Putamen (tissue), 1 donor: ENCODE results near the gene EPB41L4B.
A peak's percentile ranks its signal among the peaks of the same experiment; 100 is the strongest.
"Not testable (repeated sequence)": the region's sequence is repeated elsewhere in the genome, so short reads cannot be mapped to it uniquely, and the experiment has no call there.

Source experiments
- DNase-seq: peaks from one replicate; pipeline ENCODE4 v3.0.0-alpha.2; 2016; ENCODE audit warnings: low spot score

The EPB41L4B gene

DNA sequence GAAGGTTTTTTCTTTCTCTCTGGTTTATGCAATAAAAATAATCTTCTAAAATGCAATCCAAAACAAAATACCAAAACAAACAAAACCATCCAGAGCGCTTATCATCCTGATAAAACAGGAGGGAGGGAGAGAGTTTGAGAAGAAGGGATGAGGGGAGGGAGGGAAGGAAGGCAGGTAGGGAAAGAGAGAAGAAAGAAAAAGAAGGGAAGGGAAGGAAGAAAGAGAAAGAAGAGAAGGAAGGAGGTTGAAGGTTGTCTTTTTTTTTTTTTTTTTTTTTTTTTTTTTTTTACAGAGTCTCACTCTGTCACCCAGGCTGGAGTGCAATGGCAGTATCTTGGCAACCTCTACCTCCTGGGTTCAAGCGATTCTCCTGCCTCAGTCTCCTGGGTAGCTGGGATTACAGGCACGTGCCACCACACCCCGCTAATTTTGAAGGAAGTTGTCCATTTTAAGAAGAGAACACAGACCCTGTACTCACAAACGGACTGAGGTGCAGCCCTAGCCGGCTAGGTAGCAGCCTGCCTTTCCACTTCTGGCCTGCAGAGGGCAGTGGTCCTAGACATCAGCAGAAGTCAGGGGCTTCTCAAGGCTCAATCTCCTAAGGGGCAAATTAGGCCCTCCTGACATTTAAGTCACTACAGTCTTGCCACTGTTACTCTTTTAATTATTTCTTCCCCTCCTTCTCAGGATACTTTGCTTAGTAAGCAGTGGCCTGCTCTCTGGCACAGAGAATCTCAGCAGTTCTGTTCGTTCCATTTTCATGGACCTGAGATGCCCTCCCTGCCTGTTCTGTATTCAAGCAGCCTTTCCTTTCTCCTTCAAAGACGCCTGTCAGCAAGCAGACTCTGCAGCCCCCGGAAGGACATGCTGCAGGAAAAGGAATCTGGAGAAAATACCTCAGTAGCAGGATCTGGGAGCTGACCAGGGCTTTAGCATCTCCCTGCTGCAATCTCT is 76.4 kb downstream of the EPB41L4B start:
- peak; percentile 39 for DNase-seq

DNA sequence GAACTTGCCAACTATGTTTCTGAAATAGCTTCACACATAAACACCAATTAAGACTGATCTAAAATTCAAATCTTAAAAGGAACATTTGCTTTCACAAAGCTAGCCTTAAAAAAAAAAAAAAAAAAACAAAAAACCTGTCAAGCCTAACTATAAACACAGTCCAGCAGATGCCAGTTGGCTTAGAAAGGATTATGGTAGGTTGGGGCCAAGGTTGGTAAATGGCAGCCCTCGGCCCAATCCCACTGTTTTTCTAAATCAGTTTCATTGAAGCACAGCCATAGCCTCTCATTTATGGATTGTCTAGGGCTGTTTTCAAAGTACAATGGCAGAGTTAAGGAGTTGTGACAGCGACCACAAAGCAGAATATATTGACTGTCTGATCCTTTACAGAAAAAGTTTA is 78.1 kb downstream of the EPB41L4B start:
- no peak for DNase-seq

DNA sequence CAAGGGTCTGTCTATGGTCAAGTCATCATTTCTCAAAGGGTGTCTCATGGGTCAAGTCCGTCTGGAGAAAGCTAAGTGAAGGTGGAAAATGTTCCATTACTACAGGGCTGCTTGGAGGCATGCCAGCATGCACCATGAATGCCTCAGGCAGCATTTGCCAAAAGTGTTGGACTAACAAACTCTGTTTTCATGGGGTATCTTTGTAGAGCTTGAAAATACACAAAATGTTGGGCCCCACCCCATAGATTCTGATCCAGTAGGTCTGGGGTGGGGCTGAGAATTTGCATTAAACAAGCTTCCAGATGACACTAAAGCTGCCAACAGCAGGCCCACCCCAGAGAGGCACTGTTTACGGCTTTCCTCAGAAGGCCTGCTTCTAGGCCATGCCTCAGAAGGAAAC is 78.8 kb downstream of the EPB41L4B start:
- no peak for DNase-seq

DNA sequence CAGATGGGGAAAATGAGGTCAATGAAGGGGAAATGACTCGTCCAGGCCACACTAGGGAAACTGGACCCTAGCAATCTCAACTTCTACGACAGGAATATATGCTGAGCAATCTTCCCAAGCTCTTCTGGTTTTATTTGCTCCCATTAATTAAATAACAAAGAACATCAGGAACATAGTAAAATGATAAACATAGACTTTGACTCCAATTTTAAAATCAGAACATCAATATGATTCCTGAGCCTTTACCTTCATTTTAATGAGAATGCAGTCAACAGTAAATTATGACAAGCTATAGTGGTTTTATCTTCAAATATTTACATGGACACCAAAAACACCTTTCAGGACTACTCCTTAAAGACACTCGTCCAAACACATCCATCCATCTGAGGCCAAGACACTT is 79.7 kb downstream of the EPB41L4B start:
- DNase-seq: no peak

GRCh38 chr9:109239240-109239639 is 81.6 kb downstream of the EPB41L4B start:
- no peak for DNase-seq

- no peak for DNase-seq
Observed at GRCh38 chr9:109238655-109239054, 82.2 kb downstream of the EPB41L4B start.

DNA sequence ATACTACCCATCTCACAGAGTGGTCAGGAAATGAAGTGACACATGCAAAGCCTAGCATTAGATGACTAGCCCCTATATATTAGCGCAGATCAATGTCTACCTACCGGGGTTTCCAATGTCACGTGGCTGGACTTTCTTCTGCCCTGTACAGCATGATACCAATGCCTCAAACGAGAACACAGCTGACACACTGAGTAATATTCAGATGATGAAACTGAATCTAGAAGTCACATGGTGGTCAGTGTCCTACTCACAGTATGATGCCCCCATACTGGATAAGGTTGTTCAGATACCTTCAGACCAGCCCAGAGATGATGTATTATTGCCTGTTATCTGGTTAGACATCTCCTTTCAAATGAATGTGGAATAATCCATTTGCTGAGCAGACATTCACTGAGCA is 82.7 kb downstream of the EPB41L4B start:
- DNase-seq: no peak

- DNase-seq: peak; percentile 47
Observed at GRCh38 chr9:109232449-109233237, 88.2 kb downstream of the EPB41L4B start.

DNA sequence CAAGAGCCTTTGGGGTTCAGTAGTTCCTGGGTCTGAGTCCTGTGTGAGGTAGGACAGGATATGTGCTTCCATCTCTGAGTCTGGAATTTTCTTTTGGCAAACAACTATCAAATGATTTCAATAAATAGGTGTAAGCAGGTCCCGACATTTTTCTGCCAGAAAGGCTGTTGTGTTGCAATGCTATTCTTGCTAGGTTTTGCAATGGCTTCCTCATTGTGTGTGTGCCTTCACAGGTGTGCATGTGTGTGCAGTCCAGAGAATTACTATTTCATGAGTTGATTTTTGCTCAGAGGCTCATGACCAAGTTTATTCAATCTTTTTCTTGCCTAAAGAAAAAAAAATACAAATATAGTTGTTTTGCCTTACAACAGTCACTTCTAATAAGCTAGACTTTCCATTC is 89.3 kb downstream of the EPB41L4B start:
- no peak for DNase-seq

DNA sequence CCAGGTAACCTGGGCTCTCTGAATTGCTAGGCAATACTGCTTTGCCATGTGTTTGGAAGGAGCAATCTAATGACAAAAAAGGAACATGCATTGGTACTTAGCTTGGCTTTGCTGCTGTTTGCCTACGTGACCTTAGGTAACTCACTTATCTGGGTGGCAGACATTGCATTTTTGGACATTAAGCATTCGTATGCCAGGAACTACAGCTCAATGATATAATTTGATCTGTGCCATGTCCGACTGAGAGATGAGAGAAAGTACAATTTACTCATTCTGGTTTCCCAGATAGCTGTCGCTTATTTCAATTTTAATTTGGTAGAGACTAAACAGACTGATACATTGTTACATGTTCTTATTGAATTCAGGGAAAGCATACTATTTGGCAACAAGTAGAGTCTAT is 90.6 kb downstream of the EPB41L4B start:
- DNase-seq: no peak

DNA sequence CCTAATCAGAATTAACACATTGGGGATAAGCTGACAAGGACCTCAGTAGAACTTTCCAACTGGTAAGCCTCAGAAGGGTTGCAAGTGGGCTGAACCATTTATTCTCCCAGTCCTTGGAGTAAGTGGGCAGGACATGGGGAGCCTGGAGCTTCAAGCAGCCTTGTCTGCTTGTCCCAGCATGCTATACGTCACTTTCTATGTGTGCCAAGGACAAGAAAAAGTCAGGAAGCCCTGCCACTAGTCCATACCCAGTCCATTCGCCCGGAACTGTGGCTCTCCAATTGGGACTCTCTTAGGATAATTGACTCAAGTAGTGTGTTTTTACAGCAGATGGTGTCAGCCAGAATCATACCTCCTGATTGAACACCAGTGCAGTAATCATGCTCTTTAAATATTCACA is 91.2 kb downstream of the EPB41L4B start:
- DNase-seq: no peak

GRCh38 chr9:109228093-109228642 is 92.7 kb downstream of the EPB41L4B start:
- DNase-seq: no peak

GRCh38 chr9:109225629-109226028 is 95.2 kb downstream of the EPB41L4B start:
- DNase-seq: no peak

- DNase-seq: no peak
Observed at GRCh38 chr9:109224751-109225150, 96.1 kb downstream of the EPB41L4B start.

DNA sequence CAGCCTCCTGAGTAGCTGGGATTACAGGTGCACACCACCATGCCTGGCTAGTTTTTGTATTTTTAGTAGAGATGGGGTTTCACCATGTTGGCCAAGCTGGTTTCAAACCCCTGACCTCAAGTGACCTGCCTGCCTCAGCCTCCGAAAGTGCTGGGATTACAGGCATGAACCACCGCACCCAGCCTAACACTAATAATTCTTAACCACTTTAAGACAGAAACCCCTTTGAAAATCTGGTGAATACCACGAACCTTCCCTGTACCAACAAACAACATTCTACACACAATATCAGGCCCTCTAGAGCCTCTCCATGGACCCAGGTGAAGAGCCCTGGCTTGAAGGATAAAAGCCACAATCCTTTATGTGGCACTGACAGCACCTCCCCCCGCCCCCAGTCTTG is 102.6 kb downstream of the EPB41L4B start:
- not testable (repeated sequence) for DNase-seq

GRCh38 chr9:109214414-109214813 is 106.4 kb downstream of the EPB41L4B start:
- no peak for DNase-seq

GRCh38 chr9:109213285-109214121 is 107.4 kb downstream of the EPB41L4B start:
- DNase-seq: no peak

GRCh38 chr9:109212768-109213167 is 108.1 kb downstream of the EPB41L4B start:
- DNase-seq: no peak

GRCh38 chr9:109206670-109207069 is 114.2 kb downstream of the EPB41L4B start:
- DNase-seq: no peak

GRCh38 chr9:109205526-109205925 is 115.3 kb downstream of the EPB41L4B start:
- DNase-seq: no peak

DNA sequence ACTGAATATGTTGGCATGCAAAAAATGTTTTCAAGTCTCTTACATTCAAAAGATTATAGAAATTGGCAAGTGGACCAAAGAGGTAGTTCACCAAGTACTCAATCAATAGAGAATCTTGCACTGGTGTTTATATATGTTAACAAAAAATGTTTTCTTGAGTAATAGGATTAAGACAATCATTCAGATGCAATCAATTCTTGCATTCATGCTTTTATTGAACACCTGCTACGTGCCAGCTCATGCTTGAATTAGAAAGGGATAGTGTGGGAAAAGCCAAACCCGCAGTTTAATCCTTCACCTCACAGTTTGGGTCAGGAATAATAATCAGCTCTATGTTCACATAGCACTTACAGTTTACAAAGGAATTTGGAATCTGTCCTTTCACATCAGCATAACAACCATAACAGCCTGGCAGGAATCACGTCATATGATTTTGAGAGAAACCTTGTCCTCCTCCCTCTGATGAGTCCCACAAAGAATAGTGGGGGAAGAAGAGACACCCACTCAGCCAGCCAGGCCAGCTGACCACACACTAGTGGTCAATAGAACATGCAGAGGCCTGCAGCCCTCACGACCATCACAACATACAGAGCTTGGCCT is 117.0 kb downstream of the EPB41L4B start:
- DNase-seq: no peak
